HTR-8/SVneo (cell line): ENCODE results near the gene SSX4B.
"Not testable (repeated sequence)": the region's sequence is repeated elsewhere in the genome, so short reads cannot be mapped to it uniquely, and the experiment has no call there.

Source experiments
- DNase-seq: peaks from one replicate; pipeline ENCODE4 v3.0.0; 2011; ENCODE audit warnings: low spot score, mixed read lengths; ENCODE audit not compliant: insufficient read length
- FAIRE-seq: peaks from 2 replicates; lab custom pipeline; 2011; peaks lifted over from hg19 to GRCh38; lab: Jason Lieb, UNC

SSX4B gene, protein sequence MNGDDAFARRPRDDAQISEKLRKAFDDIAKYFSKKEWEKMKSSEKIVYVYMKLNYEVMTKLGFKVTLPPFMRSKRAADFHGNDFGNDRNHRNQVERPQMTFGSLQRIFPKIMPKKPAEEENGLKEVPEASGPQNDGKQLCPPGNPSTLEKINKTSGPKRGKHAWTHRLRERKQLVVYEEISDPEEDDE

GRCh38 chrX:48411860-48412259 is at the start of gene SSX4B:
Gene SSX4B, minus strand, starts transcription at chrX:48411960. Its CDS starts 588 bp downstream, at chrX:48411372.
- not testable (repeated sequence) for DNase-seq, FAIRE-seq

- no peak for FAIRE-seq
These were observed 48.8 kb upstream of the SSX4B start for GRCh38 chrX:48460606-48461005.

DNA sequence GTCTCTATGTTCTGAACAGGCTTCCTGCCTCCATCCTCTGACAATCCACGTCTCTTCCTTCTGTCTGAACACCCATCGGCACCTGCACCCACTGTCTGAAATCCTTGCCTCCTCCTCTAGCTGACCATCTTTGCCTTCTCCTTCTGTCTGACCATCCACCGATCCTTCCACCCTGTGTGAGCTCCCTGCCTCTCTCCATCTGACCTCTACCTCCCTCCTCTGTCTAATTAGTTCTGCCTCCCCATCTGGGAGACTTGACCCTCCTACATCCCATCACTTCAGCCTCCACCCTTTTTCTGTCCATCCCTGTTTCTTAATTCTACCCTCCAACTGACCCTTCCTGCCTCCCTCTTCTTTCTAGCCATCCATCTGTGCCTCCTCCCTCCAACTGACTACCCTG is 48.3 kb upstream of the SSX4B start:
- FAIRE-seq, result no peak
- DNase-seq, result no peak

More at GRCh38 chrX:48460606-48461005, 48.8 kb upstream of the SSX4B start:
- no peak for DNase-seq

DNA sequence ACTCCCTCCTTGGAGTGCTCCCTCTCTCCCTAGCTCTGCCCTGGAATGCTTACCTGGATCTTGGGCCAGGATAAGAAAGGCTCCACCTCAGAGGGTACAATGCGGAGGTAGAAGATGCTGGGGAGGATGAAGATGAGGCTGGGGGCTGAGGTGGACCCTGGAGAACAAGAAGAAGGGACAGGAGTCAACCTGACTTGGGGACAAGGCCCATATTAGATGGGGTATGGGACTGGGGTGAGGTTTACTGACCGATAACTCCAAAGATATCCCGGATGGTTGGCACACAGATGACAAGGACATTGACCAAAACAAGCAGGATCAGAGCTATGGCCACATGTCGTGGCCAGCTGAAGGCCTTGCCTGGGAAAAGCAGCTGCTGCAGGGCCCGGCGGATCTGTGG is 47.7 kb upstream of the SSX4B start:
- DNase-seq, result no peak
- no peak for FAIRE-seq

DNA sequence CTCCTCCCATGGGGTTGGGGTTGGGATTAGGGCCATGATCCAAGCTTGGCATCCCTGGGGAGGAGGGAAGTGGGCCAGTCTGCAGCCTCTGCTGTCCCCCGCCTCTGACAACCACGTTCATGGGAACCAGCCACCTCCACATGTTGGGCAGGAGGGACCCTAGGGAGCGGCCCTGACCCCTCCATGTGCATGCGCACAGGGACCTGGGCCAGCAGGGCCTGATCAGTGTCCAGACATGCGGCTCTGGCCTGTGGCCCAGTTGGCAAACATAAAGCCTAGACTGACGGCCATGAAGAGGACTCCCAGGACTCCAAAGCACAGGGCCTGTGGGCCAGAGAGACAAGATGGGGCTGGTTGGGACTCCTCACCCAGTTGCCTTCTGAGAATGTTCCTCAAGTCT is 47.0 kb upstream of the SSX4B start:
- FAIRE-seq, result no peak

DNA sequence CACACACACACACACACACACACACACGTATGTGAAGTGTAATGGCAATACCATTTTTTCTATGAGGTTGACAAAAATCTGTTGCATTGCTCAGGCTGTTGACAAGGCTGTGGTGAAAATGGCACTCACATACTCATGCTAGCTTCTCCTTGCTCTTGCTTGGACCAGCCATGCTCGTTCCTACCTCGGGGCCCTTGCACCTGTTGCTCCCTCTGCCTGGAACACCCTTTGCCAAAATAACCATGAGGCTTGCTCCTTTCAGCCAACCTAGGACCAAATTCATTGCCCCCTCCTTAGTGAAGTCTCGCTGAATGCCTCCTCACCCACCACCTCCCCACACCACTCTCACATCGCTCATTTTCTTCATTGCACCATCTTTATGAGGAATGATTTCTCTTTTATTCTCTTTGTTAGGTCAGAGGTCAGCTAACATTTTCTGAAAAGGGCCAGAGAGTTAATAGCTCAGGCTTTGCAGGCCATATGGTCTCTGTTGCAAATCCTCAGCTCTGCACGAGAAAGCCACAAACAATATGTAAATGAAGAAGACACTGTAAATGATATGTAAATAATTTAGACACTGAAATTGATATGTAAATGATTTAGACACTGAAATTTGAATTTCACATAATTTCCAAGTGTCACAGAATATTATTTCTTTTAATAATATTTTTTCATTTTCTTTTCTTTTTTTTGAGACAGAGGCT is 45.0 kb upstream of the SSX4B start:
- no peak for DNase-seq
- no peak for FAIRE-seq

More for the DNA sequence above, 47.0 kb upstream of the SSX4B start:
- no peak for DNase-seq

DNA sequence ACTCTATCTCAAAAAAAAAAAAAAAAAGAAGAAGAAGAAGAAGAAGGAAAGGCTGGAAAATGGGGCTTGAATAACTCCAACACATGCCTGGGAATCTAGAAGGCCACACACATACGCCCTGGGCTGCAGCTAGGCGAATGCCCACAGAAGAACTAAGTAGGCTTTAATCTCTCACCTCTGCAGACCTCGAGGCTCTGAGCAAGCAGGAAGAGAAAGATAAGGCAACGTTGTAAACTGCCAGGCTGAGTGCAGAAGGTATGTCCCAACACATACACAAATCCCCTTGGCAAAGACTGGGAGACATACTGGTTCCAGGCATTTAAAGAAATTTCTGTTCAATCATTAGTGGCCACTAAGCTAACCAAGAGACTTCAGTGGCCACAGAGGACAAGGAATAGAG is 39.9 kb upstream of the SSX4B start:
- DNase-seq (no peak), FAIRE-seq (no peak)

GRCh38 chrX:48450076-48450475 is 38.3 kb upstream of the SSX4B start:
- DNase-seq (no peak), FAIRE-seq (no peak)

DNA sequence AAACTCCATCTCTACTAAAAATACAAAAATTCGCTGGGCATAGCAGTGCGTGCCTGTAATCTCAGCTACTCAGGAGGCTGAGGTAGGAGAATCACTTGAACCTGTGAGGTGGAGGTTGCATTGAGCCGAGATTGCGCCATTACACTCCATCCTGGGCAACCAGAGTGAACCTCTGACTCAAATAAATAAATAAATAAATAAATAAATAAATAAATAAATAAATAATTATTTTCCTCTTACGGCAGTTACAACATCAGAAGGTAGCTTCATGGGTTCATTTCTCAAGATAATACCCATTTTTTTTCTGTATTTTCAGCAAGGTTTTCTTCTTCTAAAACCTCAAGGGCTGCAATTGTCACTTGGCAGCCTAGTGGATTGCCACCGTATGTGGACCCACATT is 35.4 kb upstream of the SSX4B start:
- FAIRE-seq, DNase-seq: not testable (repeated sequence)

DNA sequence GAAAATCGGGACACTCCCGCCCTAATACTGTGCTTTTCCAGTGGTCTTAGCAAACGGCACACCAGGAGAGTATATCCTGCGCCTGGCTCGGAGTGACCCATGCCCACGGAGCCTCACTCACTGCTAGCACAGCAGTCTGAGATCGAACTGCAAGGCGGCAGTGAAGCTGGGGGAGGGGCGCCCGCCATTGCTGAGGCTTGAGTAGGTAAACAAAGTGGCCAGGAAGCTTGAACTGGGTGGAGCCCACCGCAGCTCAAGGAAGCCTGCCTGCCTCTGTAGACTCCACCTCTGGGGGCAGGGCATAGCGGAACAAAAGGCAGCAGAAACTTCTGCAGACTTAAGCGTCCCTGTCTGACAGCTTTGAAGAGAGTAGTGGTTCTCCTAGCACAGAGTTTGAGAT is 22.0 kb upstream of the SSX4B start:
- FAIRE-seq, DNase-seq: not testable (repeated sequence)

- not testable (repeated sequence) for DNase-seq, FAIRE-seq
These were observed 18.4 kb upstream of the SSX4B start for GRCh38 chrX:48430166-48430565.

DNA sequence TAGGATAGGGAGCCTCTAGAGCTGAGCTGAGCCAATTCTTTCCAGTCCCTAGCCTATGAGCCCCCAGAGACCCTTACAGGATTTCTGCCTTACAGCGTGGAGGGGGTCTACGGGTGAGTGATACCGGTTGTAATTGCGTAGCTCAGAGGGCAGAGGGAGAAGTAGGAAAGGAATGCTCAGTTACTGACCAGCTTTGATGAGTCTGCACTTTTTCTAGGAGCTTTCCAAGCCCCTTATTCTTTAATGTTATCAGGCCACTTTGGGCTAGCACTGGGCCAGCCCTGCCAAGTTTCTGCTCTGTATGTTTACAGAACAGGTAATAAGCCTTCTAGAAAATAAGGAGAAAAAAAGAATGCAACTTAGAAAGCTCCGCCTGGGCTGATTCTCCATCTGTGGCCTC is 17.8 kb upstream of the SSX4B start:
- FAIRE-seq, result not testable (repeated sequence)

GRCh38 chrX:48427027-48427716 is 15.4 kb upstream of the SSX4B start:
- not testable (repeated sequence) for FAIRE-seq, DNase-seq

More for the DNA sequence above, 17.8 kb upstream of the SSX4B start:
- DNase-seq, result not testable (repeated sequence)

DNA sequence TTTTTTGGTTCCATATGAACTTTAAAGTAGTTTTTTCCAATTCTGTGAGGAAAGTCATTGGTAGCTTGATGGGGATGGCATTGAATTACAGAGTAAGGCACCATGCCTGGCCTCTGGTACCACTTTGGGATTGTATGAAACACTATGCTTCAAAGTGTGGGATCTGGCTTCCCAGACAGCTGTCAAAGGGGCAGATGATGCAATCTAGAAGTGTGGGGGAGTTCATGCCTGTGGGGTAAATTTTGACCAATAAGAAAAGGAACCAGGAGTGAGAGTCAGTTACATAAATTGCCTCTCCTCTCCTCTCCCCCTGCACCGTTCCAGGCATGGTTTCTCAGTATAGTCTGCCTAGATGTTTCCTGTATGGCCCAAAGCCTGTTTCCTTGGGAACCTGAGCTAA is 13.9 kb downstream of the SSX4B start:
- not testable (repeated sequence) for DNase-seq, FAIRE-seq

DNA sequence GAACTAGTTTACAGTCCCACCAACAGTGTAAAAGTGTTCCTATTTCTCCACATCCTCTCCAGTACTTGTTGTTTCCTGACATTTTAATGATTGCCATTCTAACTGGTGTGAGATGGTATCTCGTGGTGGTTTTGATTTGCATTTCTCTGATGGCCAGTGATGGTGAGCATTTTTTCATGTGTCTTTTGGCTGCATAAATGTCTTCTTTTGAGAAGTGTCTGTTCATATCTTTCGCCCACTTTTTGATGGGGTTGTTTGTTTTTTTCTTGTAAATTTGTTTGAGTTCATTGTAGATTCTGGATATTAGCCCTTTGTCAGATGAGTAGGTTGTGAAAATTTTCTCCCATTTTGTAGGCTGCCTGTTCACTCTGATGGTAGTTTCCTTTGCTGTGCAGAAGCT is 14.8 kb downstream of the SSX4B start:
- DNase-seq, FAIRE-seq: not testable (repeated sequence)

- not testable (repeated sequence) for FAIRE-seq, DNase-seq
These were observed 28.5 kb downstream of the SSX4B start, which contains the start of gene SSX4 for GRCh38 chrX:48383239-48383638. Gene SSX4, plus strand, starts transcription at chrX:48383539. Its CDS starts 515 bp downstream, at chrX:48384054.

- FAIRE-seq, DNase-seq: not testable (repeated sequence)
These were observed 41.4 kb downstream of the SSX4B start for GRCh38 chrX:48370408-48370807.

- FAIRE-seq, DNase-seq: not testable (repeated sequence)
These were observed 43.9 kb downstream of the SSX4B start for GRCh38 chrX:48367717-48368408.

DNA sequence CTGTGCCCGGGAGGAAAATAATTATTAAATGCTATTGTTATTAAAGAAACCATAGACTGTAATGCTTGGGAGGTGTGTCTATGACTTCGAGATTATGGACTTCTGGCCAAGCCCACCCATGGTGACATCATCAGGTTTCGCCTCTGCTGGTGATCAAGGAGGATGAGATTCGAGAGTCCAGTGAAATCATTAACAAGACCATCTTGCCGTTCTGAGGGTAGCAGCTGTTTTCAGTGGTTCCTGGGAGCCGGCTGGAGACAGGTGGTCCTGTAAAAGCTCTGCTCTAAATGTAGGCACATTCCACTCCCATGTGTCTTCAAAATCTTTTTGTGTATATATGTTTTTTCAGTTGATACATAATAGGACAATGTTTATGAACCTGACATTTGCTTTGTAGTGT is 52.5 kb downstream of the SSX4B start:
- FAIRE-seq, DNase-seq: not testable (repeated sequence)

GRCh38 chrX:48357681-48358080 is 54.1 kb downstream of the SSX4B start:
- FAIRE-seq (no peak), DNase-seq (no peak)
